OCI-LY3 (cell line): ENCODE results near the gene CFD.

Source experiments
- EZH2phosphoT487 ChIP-seq: fragments of 200-600 bp; shearing (Covaris generic); IDR thresholded peaks from 2 replicates; pipeline ENCODE4 v1.6.1; 2018; ENCODE audit warnings: antibody characterized with exemption, mixed run types, low read depth
- TF ChIP-seq, protein P1 (sequence below): fragments of 200-600, 300-600 bp; sonication (generic); IDR thresholded peaks from 2 replicates; pipeline ENCODE4 v1.5.1; 2014; ENCODE audit warnings: antibody characterized with exemption, low read length, low read depth

DNA sequence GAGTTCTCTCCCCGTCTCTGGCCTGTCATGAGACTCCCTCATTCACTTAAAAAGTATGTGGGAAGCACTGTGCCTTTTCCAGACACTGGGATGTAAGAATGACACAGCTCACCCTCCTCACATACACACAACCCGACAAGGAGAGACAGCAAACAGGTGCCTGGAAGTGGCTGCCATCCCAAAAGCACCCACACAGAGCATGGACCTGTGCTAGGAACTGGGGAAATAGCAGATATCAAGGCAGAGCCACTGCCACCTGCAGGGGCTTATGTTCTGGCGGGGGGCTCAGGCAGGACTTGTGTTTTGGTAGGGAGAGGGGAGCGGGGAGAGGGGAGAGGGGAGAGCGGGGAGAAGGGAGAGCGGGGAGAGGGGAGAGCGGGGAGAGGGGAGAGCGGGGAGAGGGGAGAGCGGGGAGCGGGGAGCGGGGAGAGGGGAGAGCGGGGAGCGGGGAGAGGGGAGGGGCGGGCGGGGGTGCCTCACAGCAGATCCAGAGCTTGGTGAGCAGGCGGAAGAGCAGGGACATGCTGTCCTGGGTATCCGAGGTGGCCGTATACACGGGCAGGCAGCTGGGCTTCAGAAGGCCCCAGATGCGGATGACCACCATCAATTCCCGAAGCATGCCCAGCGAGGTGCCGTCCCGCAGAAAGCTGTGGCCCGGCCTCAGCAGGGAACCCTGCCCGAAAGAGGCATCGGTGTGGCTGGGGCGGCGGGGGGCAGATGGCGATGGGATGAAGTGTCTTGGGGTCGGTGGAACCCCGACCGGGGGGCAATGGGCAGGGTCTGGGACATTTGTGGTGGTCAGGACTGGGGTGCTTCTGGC is 12.2 kb downstream of the CFD start:
- TF ChIP-seq, protein P1, sequence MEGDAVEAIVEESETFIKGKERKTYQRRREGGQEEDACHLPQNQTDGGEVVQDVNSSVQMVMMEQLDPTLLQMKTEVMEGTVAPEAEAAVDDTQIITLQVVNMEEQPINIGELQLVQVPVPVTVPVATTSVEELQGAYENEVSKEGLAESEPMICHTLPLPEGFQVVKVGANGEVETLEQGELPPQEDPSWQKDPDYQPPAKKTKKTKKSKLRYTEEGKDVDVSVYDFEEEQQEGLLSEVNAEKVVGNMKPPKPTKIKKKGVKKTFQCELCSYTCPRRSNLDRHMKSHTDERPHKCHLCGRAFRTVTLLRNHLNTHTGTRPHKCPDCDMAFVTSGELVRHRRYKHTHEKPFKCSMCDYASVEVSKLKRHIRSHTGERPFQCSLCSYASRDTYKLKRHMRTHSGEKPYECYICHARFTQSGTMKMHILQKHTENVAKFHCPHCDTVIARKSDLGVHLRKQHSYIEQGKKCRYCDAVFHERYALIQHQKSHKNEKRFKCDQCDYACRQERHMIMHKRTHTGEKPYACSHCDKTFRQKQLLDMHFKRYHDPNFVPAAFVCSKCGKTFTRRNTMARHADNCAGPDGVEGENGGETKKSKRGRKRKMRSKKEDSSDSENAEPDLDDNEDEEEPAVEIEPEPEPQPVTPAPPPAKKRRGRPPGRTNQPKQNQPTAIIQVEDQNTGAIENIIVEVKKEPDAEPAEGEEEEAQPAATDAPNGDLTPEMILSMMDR, result no peak
- no peak for TF ChIP-seq EZH2phosphoT487
